ENCODE results near the gene SHH.

Gene SHH

DNA sequence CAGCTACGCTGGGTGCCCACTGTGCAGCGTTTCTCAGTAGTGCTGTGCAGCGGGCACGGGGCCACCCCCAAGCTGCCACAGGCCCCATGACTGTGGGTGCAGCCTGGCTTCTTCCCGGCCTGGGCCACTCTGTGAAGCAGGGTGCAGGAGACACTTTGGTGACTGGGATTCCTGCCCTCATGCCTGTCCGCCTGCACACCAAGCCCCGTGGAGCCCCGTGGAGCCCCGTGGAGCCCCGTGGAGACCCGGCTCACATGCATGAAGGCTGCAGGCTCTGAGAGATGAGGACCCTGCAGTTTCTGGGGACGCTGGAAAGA, 3.9 kb upstream of the SHH start:
- Mint-ChIP-seq H3K27ac (no peak overlapping the region), H3K4me3 (no peak overlapping the region), H3K9me3 (no peaks in the 10 kb centered on the region), H3K36me3 (no peaks in the 10 kb centered on the region), H3K4me1 (peaks cover 18% of the 10 kb centered on the region)
- ATAC-seq (no peak), DNase-seq (ENCODE audit: low spot score in 2 of 2) (no peak)

DNA sequence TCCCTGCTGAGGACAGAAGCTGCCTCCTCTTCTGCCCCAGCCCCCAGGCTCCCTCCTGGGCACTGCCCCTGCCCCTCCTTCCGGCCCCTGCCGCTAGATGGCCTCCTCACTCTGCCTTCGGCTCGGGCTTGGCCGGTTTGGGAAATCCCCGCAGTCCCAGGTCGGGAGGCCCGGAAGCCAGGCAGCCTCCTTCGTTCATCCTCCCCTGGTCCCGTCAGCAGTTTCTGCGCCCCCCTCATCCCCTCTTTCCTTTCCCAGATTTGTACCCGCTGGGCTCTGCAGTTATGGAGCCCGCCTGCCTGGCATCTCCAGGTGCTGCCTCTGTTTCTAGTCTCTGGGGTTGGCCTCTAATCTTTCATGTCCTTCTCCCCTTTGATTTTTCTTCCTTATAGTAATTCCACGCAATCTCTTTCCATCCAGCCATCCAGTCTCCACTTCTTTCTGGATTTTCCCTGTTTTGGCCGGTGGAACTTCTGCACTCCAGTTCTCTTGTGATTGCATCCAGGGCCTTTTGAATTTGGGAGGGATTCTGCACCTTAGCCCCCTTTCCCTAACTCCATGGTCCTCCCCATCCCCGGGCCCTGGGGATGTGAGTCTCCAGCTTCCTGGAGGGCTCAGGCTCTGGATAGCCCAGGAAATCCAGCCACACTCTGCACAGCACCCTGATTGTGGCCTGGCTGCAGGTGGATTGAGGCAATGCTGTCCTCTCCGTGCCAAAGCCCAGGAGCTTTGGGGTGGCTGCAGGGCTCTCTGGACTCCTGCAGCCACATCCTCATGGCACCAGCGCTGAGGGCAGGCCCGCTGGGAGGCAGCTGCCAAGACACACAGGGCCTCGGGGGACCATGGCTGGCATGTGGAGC, 3.3 kb upstream of the SHH start:
- Mint-ChIP-seq H3K27ac (no peak overlapping the region), H3K4me1 (peaks cover 18% of the 10 kb centered on the region), H3K9me3 (no peaks in the 10 kb centered on the region), H3K36me3 (no peaks in the 10 kb centered on the region), H3K4me3 (peak overlapping the region; percentile 32)
- DNase-seq (ENCODE audit: low spot score in 2 of 2) (peak; percentile 52 to 82), ATAC-seq (peak; percentile 80)

DNA sequence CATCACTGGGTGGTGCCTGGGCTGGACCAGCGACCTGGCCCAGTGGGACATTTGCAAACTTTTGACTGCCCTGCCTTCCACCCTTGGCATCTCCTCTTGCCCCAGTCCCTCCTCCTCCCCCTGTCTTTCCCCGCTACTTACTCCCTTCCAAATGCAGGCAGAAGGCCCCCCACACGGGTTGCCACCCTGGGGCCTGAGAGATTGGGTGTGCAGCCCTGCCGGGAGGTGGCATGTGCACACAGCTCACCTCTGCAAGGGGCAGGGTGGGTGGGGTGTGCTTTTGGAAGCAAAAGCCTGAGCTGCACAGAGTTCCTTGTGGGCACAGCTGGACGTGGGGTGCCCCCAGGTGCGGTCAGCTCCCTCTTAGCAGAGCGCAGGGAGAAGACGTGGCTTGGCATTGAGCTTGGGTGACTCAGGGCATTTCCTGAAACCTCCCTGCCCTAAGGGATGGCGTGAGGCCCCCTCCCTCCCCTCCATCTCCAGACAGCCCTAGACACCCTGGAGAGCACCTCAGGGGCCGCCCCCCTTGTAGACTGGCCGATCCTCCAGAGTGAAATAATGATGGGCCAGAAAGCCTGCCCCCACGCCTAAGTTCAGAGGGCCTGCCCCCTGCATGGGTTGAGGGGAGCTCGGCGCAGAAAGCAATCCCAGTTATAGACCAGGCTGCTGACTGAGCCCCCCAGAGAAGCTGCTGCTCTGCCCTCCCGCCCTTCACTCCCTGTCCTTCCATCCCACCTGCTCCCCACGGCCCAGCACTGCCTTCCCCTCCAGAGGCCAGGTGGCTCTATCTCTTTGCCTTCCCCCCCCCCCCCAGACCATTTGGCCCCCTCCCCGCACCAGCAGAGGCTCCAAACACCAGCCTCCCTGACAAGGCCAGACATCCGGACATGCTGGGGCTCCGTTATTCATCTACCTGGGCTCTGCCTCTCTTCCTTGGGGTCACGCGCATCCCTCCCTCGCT, 2.3 kb upstream of the SHH start:
- no peak overlapping the region for H3K27ac Mint-ChIP-seq
- H3K36me3 Mint-ChIP-seq, result no peaks in the 10 kb centered on the region
- DNase-seq (ENCODE audit: low spot score in 2 of 2) (no peak), ATAC-seq (no peak)
- H3K9me3 Mint-ChIP-seq, result no peaks in the 10 kb centered on the region
- peaks cover 18% of the 10 kb centered on the region for H3K4me1 Mint-ChIP-seq
- no peak overlapping the region for H3K4me3 Mint-ChIP-seq

GRCh38 chr7:155813546-155814315, 1.5 kb upstream of the SHH start:
- H3K27ac Mint-ChIP-seq, result no peak overlapping the region
- H3K36me3 Mint-ChIP-seq, result no peaks in the 10 kb centered on the region
- no peaks in the 10 kb centered on the region for H3K9me3 Mint-ChIP-seq
- peaks cover 21% of the 10 kb centered on the region for H3K4me1 Mint-ChIP-seq
- H3K4me3 Mint-ChIP-seq, result no peak overlapping the region
- no peak for ATAC-seq
- DNase-seq (ENCODE audit: low spot score in 2 of 2), result no peak

GRCh38 chr7:155813125-155813524, 862 bp upstream of the SHH start:
- H3K4me1 Mint-ChIP-seq, result peaks cover 24% of the 10 kb centered on the region
- ATAC-seq (no peak), DNase-seq (ENCODE audit: low spot score in 2 of 2) (no peak)
- no peak overlapping the region for H3K27ac Mint-ChIP-seq
- H3K36me3 Mint-ChIP-seq, result no peaks in the 10 kb centered on the region
- H3K4me3 Mint-ChIP-seq, result no peak overlapping the region
- no peaks in the 10 kb centered on the region for H3K9me3 Mint-ChIP-seq

DNA sequence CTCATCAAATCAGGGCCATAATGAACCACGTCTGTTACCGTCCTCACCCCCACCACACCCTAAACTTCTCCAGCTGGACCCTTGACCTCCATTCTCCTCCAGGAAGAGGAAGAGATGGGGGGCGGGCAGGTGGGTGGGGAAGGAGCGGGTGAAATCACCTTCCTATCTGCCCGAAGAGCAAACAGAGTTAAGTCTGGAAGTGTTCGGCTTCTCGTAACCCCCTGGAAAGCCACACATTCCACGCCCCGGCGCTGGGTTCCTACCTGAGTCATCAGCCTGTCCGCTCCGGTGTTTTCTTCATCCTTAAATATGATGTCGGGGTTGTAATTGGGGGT, 736 bp downstream of the SHH start:
- peak overlapping the region; percentile 48 for H3K4me3 Mint-ChIP-seq
- H3K36me3 Mint-ChIP-seq, result no peaks in the 10 kb centered on the region
- peaks cover 30% of the 10 kb centered on the region for H3K4me1 Mint-ChIP-seq
- ATAC-seq (no peak), DNase-seq (ENCODE audit: low spot score in 2 of 2) (no peak)
- no peaks in the 10 kb centered on the region for H3K9me3 Mint-ChIP-seq
- no peak overlapping the region for H3K27ac Mint-ChIP-seq

DNA sequence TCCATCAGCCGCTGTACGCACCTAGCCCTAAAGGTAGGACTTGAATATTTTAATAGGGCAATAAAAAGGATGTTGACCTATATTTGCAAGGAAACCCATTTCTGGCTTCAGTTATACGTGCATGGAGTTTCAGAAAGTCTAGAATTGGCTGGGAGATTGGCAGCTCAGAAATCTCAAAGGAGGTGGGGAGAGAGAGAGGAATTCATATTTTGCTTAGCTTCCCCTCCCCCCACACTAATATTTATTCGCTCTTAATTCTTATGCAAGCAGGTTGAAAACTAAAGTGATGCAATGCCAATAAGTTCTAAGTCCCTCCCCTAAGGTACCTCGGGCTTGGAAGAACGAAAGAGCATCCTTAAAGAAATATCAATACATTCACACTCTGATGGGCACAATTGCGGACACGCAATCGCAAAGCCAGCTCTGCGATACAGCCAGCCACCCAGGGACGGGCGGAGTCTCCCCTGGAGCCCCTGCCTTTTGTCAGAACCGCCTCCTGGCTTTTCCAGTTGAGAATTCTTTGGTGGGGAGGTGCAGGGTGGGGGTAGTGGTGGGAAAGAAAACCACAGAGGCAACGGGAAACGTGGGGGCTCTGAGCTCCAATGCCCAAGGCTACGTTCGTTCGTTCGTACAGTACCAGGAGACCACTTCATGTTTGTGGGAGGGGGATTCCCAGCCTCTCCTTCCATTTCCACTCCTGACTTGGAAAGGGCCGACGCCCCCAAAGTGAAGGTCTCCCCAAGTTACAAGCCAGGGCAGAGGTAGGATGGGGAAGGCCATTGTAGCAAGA, 1.3 kb downstream of the SHH start:
- no peaks in the 10 kb centered on the region for H3K36me3 Mint-ChIP-seq
- no peaks in the 10 kb centered on the region for H3K9me3 Mint-ChIP-seq
- no peak for DNase-seq (ENCODE audit: low spot score in 2 of 2)
- no peak overlapping the region for H3K4me3 Mint-ChIP-seq
- no peak overlapping the region for H3K27ac Mint-ChIP-seq
- H3K4me1 Mint-ChIP-seq, result peaks cover 30% of the 10 kb centered on the region
- no peak for ATAC-seq

DNA sequence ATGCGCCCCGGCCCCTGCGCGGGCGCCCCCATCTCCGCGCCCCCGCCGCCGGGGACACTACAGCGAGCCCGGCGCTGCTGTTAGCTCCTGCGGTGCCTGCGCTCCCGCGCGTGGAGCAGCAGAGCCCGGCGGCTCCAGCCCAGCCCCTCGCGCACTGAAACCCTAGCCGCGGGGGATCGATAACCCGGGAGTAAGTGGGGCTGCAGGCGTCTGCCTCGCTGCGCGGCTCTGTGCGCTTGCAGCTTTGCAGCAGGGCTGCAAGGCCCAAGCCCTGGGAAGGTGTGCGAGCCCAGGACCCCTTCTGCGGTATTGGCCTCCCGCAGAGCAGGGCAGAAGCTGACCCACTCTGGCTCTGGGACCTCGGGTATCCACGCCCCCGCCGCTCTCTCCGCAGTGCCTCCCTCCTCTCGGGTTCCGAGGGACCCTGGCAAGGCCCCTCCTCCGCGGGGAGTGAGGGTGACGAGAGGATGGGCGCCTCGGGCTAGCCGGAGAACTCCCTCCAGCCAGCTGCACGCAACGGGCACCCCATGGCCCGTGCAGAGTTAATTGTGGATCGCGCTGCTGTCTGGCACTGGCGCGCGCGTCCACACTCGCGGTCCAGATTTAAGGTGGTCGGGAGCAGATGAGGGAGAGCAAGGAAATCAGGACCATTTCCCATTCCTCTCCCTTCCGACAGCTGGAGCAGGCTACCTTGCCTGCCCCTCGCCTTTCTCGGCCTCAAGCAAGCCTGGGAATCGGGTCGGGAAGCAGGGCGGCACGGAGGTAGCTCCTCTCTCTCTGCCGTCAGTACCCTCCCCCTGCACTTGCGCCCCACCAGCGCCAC, 2.1 kb downstream of the SHH start:
- Mint-ChIP-seq H3K4me3 (no peak overlapping the region), H3K4me1 (peaks cover 23% of the 10 kb centered on the region), H3K36me3 (no peaks in the 10 kb centered on the region), H3K27ac (no peak overlapping the region), H3K9me3 (no peaks in the 10 kb centered on the region)
- DNase-seq (ENCODE audit: low spot score in 2 of 2), result no peak
- no peak for ATAC-seq

DNA sequence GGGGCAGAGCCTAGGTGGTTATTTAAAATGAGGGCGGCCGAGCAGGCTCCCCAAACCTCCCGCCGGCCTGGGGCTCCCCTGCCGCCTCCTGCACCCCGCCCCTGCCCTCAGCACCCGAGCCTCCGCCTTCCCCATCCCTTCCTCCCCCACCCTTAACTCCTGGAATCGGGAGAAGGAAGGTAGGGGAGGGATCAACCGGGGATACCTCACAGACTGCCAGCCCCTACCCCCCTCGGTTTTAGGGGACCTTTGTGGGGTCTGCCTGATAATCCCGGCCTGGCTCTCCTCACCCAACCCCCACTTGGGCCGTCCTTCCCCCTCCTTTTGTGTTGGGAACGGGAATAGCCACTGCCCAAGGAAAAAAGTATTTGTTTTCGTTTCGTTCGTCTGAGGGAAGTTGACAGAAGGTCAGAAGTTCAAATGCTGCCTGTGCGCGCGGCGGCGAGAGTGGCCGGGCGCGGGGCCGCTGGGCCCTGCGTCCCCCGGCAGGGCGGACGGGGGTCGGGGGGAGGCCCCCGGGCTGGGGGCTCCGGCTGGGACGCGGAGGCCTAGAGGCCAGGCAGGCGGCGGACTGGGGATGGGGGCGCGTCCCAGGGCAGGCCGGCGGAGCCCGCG, 2.8 kb downstream of the SHH start:
- H3K27ac Mint-ChIP-seq, result no peak overlapping the region
- H3K36me3 Mint-ChIP-seq, result no peaks in the 10 kb centered on the region
- H3K4me1 Mint-ChIP-seq, result peaks cover 23% of the 10 kb centered on the region
- ATAC-seq, result no peak
- no peak overlapping the region for H3K4me3 Mint-ChIP-seq
- DNase-seq (ENCODE audit: low spot score in 2 of 2), result no peak
- H3K9me3 Mint-ChIP-seq, result no peaks in the 10 kb centered on the region

GRCh38 chr7:155808549-155809331, 3.5 kb downstream of the SHH start:
- no peak overlapping the region for H3K4me3 Mint-ChIP-seq
- ATAC-seq (no peak), DNase-seq (ENCODE audit: low spot score in 2 of 2) (no peak)
- H3K27ac Mint-ChIP-seq, result no peak overlapping the region
- H3K36me3 Mint-ChIP-seq, result no peaks in the 10 kb centered on the region
- H3K9me3 Mint-ChIP-seq, result no peaks in the 10 kb centered on the region
- H3K4me1 Mint-ChIP-seq, result peaks cover 23% of the 10 kb centered on the region

DNA sequence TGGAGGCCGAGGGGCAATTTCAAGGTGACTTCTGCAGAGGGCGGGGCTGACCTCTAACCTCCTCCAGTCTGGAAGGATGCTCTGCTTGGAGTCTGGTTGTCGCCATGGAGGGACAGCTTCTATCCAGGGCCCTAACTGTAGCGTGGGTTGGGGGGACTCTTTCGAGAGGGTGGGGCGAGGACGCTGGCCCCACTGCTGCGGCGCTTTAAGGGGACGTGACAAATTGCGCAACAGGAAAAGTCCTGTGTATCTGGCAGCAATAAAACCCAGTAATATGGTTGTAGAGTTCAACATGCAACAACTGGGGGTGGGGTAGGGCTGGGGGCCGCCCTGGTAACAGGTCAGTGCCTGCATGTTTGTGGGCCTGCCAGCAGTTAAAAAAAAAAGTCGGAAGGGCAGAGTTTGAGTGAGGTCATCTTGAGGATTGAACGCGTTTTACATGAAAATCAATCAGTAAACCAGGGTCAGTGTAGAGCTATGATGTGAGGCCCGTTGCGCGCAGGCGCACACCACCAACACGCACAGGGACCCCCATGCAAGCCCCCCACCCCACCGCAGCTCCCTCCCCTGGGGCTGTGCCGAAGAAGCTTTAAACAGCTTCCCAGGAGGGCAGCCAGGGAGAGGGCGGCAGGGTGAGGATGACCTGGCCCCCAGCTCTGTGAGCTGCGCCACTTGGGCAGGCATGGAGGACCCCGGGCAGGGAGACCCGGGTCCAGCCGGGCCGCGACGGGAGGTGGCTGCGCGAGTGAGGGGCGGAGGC, 4.3 kb downstream of the SHH start:
- Mint-ChIP-seq H3K27ac (no peak overlapping the region), H3K4me1 (peaks cover 28% of the 10 kb centered on the region), H3K9me3 (no peaks in the 10 kb centered on the region), H3K4me3 (no peak overlapping the region), H3K36me3 (no peaks in the 10 kb centered on the region)
- DNase-seq (ENCODE audit: low spot score in 2 of 2) (no peak), ATAC-seq (no peak)

DNA sequence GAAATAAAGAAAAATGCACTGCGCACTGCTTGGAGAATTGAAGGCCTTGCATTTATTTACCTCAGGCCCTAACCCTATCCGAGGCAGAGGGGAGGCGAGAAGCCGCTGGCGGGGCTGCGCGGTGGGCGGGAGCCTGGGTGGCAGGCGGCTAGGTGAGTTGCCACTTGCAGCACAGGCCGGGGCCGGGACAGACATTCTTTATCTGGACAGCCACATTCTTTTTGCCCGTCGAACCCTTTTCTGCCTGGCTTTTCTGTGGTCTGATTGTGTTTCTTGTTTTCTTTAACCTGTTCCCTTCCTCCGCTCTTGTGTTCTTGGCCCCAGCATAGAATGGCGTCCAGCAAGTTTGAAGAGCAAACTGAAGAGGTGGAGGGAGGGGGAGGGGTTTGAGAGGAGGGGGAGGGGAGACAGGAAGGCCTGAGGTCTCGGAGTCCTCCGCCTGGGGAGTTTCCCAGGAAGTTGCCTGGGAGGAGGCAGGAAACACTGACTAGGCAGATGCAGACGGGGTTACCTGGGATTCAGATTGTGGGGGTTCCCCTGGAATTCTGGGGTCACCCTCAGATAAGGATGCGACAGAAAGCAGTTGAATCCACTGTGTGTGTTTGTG, 5.1 kb downstream of the SHH start:
- Mint-ChIP-seq H3K27ac (no peak overlapping the region), H3K4me3 (no peak overlapping the region), H3K36me3 (no peaks in the 10 kb centered on the region), H3K9me3 (no peaks in the 10 kb centered on the region), H3K4me1 (peaks cover 26% of the 10 kb centered on the region)
- DNase-seq (ENCODE audit: low spot score in 2 of 2) (no peak), ATAC-seq (no peak)
